HG03575 (cell line): ENCODE measurements around the gene PRMT9.

Experiments used
- ATAC-seq: cut with Tn5 transposase; IDR thresholded peaks from one replicate; pipeline ENCODE4 v1.9.1; 2021; ENCODE audit not compliant: unreplicated experiment, insufficient number of reproducible peaks, low FRiP score; ENCODE audit errors: extremely low read depth

PRMT9 gene

DNA sequence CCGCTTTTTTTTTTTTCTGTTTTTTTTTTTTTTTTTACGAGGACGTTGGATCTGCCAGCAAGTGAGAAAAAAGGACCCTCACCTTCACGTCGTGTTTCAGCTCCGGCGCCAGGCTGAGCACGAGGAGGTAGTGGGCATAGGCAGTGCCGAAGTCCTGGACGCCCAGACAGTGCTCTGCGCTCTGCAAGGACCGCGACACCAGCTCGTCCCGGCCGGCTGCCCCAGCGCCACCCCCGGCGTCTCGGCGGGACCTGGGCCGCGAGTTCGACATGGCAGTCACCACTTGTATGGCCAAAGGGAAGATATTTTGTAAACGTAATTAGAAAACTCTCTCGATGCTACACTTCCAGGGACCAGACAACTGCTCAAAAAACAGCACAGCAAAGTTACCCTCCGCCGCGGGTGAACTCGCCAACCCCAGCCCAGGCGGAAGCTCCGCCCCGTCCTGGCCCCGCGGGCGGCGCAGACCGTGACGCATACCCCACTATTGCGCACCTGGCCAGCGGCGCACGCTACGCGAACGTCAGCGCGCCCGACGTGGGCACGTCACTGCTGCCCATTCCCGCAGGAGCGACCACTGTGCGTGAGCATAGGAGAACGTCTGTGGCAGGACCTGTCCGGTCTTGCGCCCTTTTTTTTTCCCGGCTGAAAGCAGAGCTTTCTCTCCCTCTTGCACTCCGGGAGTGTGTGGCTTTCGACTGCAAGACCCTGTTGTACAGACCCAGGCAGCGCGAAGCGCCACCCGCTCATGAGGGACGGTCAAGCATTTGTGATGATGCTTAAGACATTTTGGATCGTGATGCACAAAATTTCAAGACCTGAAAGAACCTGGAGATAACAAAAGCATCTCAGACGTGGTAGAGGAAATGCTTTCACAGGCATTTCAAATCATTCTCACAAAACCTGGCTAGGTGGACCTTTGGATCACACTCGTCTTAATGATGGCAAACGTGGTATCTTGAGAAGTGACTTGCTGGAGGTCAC is at the start of gene PRMT9:
TSS of gene PRMT9 (minus strand) at position 447 of the 984 bp plus-strand sequence. CDS start at position 271, 176 bp downstream.
- ATAC-seq, result peak; percentile 98

DNA sequence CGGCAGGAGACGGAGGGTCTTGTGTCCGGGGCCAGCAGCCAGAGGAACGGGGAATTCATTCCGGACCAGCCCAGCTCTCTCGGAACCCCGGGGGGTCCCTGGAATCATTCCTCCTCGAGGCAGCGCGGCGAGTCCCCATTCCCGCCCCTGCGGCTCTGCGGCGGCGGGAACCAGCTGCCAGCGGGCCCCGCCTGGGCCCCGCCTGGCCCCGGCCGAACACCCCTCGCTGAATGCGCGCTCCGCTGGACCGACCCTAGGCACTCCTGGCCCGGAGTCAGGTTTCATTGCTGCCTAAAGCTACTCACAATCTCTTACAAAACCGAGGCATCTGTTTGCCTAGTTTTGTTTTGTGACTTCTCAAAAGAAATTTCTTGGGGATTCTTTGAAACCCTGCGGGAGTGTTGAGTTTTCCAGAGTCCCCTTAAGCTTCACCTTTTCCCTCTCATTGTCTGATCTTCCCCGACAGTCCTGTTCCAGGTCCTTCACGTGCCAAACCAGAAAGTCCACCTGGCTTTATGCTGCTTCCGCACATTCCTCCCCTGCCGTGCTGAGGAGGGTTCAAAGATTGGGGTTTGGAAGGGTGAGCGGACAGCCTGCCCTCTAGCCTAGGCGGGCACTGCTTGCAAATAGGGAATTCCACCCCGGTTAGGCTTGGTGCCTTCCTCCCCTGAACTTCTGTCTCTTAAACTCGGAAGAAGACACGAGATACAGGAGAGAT is 48.7 kb upstream of the PRMT9 start:
- no peak for ATAC-seq

DNA sequence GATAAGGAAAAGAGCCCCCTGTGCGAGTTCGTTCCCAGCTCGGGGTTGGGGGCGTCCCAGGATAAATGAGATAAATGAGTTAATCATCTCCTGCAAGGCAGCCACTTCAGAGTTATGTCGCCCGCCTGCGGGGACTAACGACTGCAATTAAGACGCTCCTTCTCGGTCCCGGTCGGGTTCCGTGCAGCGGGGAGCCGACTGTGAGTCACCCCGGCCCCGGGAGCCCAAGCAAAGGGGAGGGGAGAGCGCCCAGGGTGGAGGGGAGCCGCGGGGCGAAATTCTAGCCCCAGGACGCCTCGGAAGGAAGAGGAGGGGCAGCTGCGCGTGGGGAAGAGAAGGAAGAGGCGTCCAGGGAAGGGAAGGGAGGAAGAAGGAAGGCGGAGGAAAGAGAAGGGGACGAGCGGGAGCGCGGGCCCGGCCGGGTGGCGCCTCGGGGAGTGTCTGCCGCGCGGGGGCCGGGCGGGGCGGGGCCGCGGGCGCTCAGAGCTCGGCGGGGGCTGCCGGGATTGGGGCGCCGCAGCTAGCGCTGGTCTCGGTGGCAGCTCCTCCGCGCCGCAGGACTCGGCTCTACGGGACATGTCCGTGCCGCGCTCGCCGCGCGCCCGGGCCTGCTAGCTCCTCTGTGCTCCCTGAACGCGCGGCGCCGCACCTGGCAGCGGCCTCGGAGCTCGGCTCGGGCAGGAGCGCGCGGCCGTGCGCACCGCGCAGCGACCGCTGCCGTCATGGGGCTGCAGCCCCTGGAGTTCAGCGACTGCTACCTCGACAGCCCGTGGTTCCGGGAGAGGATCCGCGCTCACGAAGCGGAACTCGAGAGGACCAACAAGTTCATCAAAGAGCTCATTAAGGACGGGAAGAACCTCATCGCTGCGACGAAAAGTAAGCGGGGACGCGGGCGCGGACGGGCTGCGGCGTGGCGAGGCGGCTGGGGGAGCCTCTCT is 47.9 kb upstream of the PRMT9 start, which contains the start of gene ARHGAP10:
TSS of gene ARHGAP10 (plus strand) at position 509 of the 938 bp plus-strand sequence. CDS start at position 723, 214 bp downstream.
- ATAC-seq, result no peak

DNA sequence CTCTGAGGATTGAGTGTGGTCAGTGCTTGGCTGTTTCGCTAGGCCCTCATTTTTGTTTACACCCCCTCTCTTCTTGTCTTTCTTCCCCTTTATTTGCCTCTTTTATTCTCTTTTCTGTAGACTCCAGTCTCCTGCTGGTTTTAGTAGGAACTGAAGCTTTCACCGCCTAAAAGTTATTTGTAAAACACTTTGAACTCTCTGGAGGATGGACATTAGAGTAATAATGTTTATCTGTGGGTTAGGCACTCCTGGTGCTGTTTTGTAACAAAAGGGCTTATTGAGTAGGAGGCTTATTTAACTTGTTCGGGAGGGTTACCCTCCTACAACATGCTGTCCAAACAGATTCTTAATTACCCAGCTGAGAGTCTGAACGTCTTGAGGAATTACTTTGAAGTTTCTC is 46.4 kb upstream of the PRMT9 start:
- no peak for ATAC-seq

DNA sequence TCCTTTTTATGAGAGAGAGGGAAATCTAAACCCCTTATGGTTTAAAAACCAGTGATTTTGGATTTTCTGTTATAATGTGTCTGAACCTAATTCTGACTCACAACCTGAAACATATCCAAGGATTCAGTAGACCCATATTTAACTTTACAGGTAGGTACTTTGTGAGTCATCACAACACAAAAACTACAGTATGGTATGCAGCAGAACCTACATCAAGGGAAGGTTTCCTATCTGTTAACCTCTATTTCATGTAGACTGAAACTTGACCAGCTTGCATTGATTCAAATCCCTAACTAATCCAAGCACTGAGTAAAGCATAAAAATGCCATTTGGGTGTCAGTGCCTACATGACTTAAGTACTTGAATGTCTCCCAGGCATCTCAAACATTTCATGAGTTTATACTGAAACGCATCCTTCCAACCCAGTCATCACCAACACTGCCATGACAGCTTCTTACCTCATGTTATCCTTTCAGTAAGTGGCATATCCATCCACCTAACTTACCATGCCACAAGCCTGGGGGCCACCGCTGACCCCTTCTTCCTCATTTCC is 43.6 kb upstream of the PRMT9 start:
- no peak for ATAC-seq

DNA sequence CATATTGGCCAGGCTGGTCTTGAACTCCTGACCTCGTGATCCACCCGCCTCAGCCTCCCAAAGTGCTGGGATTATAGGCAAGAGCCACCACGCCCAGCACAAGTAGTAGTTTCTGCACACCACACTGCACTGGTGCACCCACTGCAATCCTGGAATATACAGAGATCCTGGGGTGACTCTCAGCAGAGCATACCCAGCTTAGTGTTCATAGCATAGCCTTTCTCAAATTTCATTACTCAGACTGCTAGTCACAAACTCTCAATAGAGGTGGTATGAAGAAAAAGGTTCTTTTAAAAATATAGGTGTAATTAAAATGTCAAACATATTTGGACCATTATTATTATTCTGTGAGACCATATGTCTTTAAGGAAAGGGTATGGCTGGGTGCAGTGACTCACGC is 41.7 kb upstream of the PRMT9 start:
- no peak for ATAC-seq

DNA sequence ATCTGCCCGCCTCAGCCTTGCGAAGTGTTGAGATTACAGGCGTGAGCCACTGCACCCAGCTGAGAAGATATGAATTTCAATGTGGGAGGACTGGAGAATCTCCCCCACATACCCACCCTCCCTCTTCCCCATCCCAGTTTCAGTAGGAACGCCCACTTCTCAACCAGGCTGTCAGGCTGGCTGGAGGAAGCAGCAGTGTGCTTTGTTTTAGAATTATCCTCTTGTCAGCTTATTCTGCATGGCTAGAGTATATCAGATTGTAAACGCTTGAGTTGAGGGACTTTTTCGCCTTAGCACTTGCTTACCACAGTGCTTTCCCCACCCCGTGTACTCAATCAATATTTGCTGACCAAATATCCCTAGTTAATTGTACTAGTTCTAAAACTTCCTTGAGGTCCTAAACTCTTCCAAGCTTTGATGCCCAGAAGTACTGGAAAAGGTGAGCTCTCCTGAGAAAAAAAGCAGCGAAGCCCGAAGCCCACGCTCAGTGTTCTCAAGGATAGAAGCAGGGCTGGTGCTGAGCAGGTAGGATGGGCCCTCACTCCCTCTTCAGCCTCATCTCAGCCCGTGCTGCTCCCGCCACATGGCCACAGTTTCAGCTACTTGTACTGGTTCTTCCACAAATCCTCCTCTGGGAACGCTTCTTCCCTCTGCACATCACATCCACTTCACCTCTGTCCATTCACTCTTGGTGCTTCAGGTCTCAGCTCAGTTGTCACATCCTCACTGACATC is 40.7 kb upstream of the PRMT9 start:
- no peak for ATAC-seq

DNA sequence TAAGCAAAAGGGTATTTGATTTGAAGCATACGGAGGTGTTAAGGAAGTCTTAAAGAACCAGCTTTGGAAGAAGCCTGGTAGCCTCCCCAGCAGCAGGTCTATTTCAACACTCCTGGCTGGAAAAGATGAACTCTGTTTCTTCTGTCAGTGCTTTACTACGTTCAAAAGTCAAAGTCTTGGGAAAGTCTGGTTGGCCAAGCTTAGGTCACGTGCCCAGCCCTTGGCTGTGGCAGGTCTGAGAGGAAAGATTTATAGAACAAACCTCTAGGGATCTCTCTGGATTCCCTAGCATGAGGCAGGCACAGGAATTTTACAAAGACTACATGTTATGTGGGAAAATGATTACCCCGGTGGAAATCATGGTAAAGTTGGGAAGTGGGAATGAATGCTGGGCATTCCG is 39.4 kb upstream of the PRMT9 start:
- no peak for ATAC-seq

DNA sequence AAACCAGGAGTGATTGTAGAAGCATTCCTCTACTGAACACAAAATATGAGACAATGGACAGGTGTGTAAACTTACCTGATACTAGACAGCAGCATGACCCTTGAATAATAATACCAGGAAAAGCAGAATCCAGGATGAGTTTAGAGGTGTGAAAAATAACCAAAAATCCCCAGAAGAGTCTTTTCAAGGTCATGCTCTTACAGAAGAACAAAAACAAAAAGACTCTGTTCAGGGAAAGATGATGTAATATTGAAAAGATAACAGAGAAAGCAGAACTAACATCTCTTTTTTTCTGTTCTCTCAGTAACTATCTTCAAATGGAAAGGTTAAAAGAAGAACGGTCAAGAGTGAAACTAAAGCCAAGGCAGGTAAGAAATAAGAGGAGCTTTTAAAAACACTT is 33.9 kb upstream of the PRMT9 start:
- ATAC-seq, result peak; percentile 67

DNA sequence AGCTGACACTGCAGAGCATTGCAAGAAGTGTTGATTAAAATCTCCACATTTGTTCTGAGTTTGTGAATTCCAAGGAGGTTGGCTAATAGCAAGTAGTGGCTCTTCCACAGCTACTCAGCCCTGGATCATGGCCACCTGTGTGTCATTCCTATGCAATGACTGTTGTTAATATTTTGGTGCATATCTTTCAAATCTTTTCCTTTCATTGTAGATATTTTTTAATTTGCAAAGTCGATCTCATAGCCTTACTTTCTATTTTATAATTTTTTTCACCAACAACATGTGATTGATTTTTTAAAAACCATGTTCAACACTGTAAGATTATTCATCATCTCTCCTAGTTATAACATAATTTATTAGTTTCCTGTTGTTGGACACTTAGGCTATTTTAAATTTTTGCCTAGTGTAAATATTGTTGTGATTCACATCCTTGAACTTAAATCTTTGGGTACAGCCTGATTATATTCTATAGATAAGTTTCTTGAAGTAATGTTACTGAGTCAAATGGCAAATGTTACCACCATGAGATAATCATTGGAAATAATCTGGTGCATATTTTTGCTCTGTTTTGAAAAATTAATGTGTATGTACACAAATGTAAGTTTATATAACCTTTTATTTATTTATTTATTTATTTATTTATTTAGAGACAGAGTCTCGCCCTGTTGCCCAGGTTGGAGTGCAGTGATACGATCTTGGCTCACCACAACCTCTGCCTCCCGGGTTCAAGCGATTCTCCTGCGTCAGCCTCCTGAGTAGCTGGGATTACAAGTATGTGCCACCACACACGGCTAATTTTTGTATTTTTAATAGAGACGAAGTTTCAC is 30.8 kb upstream of the PRMT9 start:
- ATAC-seq, result no peak

DNA sequence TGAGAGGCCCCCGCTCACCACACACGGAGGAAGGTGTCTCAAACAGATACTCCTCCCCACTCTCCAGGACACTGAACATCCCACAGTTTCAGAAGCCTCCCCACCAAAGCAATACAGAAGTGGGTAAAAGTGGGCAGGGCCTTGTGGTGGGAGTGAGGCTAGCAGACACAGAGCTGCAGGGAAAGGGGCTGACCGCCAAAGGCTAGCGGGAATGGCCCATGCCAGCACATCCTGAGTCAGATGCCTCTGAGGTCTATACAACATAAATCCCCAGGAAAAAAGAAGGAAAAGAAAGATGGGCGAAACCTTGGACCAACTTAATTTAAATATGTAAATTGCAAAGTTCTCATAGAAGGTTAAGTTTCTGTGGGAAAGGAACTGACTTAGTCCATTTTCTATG is 26.0 kb upstream of the PRMT9 start:
- ATAC-seq, result no peak

DNA sequence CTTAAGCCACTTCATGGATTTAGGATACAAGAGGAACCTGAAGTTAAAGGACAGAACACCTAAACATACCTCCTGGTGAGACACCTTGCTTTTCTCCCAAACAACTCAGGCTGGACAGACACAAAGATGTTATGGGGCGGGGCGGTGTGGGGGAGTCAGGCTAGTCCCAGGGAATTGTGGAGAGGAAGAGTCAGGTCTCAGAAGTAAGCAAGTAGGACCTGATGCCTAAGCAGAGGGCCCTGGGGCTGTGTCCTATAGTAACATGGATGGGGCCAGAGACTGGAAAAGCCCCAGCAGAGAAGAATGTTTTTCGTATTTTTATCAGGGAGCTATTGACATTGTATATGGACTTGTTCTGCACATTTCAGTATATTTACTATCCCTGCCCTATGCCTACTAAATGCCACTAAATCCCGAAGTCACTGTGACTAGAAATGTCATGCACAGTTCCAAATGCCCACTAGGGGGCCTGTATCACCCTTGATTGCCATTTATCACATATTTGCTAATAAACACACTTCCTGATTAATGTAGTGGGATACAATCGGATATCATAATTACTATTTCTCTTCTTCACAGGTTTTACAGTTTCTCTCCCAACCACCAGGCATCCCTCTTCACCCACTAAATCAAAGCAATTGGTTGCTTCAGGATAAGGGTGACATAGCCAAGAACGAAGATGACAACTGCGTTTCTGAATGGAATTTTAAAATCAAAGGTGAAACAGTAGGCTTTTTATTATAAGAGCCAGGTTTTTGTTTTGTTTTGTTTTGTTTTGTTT is 24.1 kb upstream of the PRMT9 start:
- no peak for ATAC-seq

DNA sequence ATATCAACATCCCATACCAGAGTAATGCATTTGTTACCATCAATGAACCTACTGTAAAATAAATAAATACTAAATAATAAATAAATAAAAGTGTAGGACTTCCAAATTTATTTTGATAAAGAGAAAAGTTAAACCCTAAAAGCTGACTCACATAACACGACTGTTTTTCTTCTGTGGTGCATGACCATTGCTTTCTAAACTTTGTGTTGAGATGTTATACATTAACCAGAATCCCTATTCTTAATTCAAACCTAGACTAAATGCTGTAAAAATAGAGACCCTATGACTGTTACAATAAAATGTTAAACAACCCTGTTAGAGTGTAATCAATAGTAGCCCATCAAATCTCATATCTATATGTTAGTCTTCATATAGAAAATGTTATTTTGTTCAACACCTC is 20.9 kb upstream of the PRMT9 start:
- no peak for ATAC-seq

DNA sequence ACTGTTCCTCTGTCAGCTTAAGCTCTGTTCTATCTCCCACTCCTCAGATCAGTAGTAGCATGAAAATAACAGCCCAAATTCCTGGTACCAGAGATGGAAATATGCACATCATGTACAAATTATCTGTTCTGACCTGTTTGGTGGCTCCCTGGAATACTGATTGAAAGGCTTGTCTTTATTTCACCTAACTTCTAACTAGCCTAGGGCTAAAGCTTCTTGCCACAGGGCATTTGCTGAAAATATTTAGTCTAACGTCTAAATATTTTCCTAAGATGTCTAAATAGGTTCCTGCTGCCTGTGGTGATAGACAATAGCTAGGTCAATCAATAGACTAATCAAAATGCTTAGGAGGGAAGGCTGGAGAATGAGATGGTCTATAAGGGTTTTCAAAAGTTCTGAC is 12.9 kb upstream of the PRMT9 start:
- no peak for ATAC-seq

DNA sequence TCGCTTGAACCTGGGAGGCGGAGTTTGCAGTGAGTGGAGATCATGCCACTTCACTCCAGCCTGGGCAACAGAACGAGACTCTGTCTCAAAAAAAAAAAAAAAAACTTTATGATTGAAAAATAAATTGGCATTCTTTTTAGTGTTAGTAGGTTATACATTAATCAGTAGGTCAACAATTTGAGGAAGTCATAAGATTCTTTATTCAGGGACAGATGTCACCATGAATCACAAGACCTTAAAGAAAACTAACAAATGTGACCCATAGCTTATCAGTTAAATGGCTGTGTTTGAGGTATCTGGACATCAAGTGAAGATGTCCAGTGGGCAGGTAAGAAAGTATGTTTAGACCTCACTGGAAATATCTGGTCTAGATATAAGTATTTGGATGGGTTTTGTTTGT is 9.3 kb upstream of the PRMT9 start:
- ATAC-seq, result no peak

DNA sequence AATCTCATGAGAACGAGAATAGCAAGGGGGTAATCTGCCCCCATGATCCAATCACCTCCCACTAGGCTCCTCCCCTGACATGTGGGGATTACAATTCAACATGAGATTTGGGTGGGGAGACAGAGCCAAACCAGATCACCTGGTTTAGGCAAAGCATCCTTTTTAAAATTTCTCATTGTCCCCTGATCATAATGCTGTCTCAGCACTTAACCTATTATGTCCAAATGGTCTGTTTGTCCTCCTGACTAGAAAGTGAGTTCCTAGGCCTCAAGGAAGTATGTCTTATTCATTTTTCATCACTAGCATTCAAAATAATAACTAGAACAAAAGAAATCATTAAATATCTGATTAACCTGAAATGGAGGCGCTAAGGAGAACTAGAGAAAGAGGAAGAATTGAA is 7.9 kb upstream of the PRMT9 start:
- ATAC-seq, result no peak

DNA sequence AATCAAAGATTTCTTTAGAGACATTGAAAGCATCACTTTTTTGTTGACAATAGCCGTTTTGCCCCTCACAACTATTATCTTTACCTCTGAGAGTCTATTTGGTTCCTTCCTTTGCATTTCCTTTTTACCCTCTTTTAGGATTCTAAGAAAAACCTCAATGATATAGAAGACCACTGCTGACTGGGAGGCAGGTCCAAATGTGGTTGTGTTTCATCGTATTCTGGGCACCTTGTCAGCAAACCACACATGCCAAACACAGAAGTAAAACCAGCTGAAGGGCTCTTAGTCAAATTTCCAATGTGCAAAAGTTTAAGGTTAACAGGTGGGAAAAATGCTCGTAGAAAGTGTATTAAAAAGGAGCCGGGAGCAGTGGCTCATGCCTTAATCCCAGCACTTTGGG is 5.1 kb upstream of the PRMT9 start:
- no peak for ATAC-seq
